ENCODE measurements around the gene MYL11. TPM values are rescaled to one million over a fixed set of nuclear protein-coding genes. Genes with fewer than 3 reads are reported as not detected.

The MYL11 gene
- total RNA-seq, 2 experiments from 2014 or later: 1.2 TPM; not detected in 1

- Mint-ChIP-seq H3K4me1 (peaks cover 54% of the 10 kb centered on the region), H3K27ac (peak overlapping the region; percentile 93)
- DNase-seq: no peak
Observed at GRCh38 chr16:30356401-30357084, 18.1 kb upstream of the MYL11 start.

GRCh38 chr16:30357085-30357714 lies 17.4 kb upstream of the MYL11 start:
- Mint-ChIP-seq H3K27ac (peak overlapping the region; percentile 93), H3K9me3 (no peaks in the 10 kb centered on the region), H3K4me3 (peak overlapping the region; percentile 4), H3K36me3 (ENCODE audit: low read depth) (peaks cover 68% of the 10 kb centered on the region), H3K4me1 (peaks cover 50% of the 10 kb centered on the region), H3K27me3 (no peaks in the 10 kb centered on the region)
- ChIA-PET CTCF (interaction anchor here (0.8 to 1.5 kb wide), 3 partner anchors 10 to 52 kb away, joined by 5 to 9 read pairs (median 6); no protein-coding TSS in a partner anchor), POLR2A (interaction anchor here (0.7 to 8.3 kb wide), 7 partner anchors 8 to 174 kb away, joined by 3 to 83 read pairs (median 5); partner anchors contain the start of genes CORO1A, SEPTIN1 and TBC1D10B)
- DNase-seq: no peak

More at GRCh38 chr16:30356401-30357084, 18.1 kb upstream of the MYL11 start:
- H3K4me3 Mint-ChIP-seq: peak overlapping the region; percentile 90
- no peaks in the 10 kb centered on the region for H3K27me3 Mint-ChIP-seq
- ChIA-PET POLR2A (interaction anchor here (0.7 to 8.3 kb wide), 9 partner anchors 8 to 173 kb away, joined by 3 to 83 read pairs (median 5); partner anchors contain the start of genes CORO1A, SEPTIN1, TBC1D10B and ZNF48), CTCF (interaction anchor here (0.8 to 1.5 kb wide), 3 partner anchors 11 to 53 kb away, joined by 5 to 9 read pairs (median 6); no protein-coding TSS in a partner anchor)
- no peaks in the 10 kb centered on the region for H3K9me3 Mint-ChIP-seq
- H3K36me3 Mint-ChIP-seq (ENCODE audit: low read depth): peaks cover 72% of the 10 kb centered on the region

- CTCF ChIA-PET: no interaction called here
- POLR2A ChIA-PET: interaction anchor here (1.3 to 8.3 kb wide), 2 partner anchors 12 to 22 kb away, joined by 5 to 83 read pairs; partner anchors contain the start of gene TBC1D10B
Observed at GRCh38 chr16:30357715-30358576, 16.7 kb upstream of the MYL11 start.

GRCh38 chr16:30358577-30358936 lies 16.0 kb upstream of the MYL11 start:
- H3K27me3 Mint-ChIP-seq: no peaks in the 10 kb centered on the region
- H3K4me1 Mint-ChIP-seq: peaks cover 46% of the 10 kb centered on the region
- no peak overlapping the region for H3K4me3 Mint-ChIP-seq
- peaks cover 68% of the 10 kb centered on the region for H3K36me3 Mint-ChIP-seq (ENCODE audit: low read depth)
- H3K27ac Mint-ChIP-seq: no peak overlapping the region
- H3K9me3 Mint-ChIP-seq: no peaks in the 10 kb centered on the region
- ChIA-PET POLR2A (interaction anchor here (8.3 kb wide), 1 partner anchor 11 kb away, joined by 83 read pairs; the partner anchor contains the start of gene TBC1D10B), CTCF (interaction anchor here (1.3 kb wide), 1 partner anchor 11 kb away, joined by 3 read pairs; no protein-coding TSS in a partner anchor)
- no peak for DNase-seq

More at GRCh38 chr16:30357715-30358576, 16.7 kb upstream of the MYL11 start:
- peak overlapping the region; percentile 53 for H3K27ac Mint-ChIP-seq
- peaks cover 67% of the 10 kb centered on the region for H3K36me3 Mint-ChIP-seq (ENCODE audit: low read depth)
- no peaks in the 10 kb centered on the region for H3K9me3 Mint-ChIP-seq
- H3K4me3 Mint-ChIP-seq: no peak overlapping the region
- DNase-seq: no peak
- H3K4me1 Mint-ChIP-seq: peaks cover 46% of the 10 kb centered on the region
- H3K27me3 Mint-ChIP-seq: no peaks in the 10 kb centered on the region

GRCh38 chr16:30358990-30359870 lies 15.4 kb upstream of the MYL11 start:
- Mint-ChIP-seq H3K9me3 (no peaks in the 10 kb centered on the region), H3K4me1 (peaks cover 40% of the 10 kb centered on the region), H3K27ac (no peak overlapping the region), H3K27me3 (no peaks in the 10 kb centered on the region), H3K4me3 (no peak overlapping the region), H3K36me3 (ENCODE audit: low read depth) (peaks cover 66% of the 10 kb centered on the region)
- ChIA-PET POLR2A (interaction anchor here (8.3 kb wide), 1 partner anchor 10 kb away, joined by 83 read pairs; the partner anchor contains the start of gene TBC1D10B), CTCF (interaction anchor here (1.3 kb wide), 1 partner anchor 10 kb away, joined by 3 read pairs; no protein-coding TSS in a partner anchor)
- DNase-seq: no peak

- POLR2A ChIA-PET: interaction anchor here (8.3 kb wide), 1 partner anchor 10 kb away, joined by 83 read pairs; the partner anchor contains the start of gene TBC1D10B
Observed at GRCh38 chr16:30359871-30360170, 14.8 kb upstream of the MYL11 start.

GRCh38 chr16:30361180-30361579 lies 13.4 kb upstream of the MYL11 start:
- POLR2A ChIA-PET: no interaction called here
- no peak for DNase-seq
- CTCF ChIA-PET: interaction anchor here (1.3 kb wide), 1 partner anchor 48 kb away, joined by 3 read pairs; no protein-coding TSS in a partner anchor
- no peaks in the 10 kb centered on the region for H3K9me3 Mint-ChIP-seq
- H3K4me1 Mint-ChIP-seq: peaks cover 38% of the 10 kb centered on the region
- no peak overlapping the region for H3K4me3 Mint-ChIP-seq
- peaks cover 75% of the 10 kb centered on the region for H3K36me3 Mint-ChIP-seq (ENCODE audit: low read depth)
- H3K27me3 Mint-ChIP-seq: no peaks in the 10 kb centered on the region
- H3K27ac Mint-ChIP-seq: peak overlapping the region; percentile 61

More at GRCh38 chr16:30359871-30360170, 14.8 kb upstream of the MYL11 start:
- no peak overlapping the region for H3K27ac Mint-ChIP-seq
- H3K4me3 Mint-ChIP-seq: no peak overlapping the region
- CTCF ChIA-PET: interaction anchor here (1.3 kb wide), 2 partner anchors 10 to 50 kb away, joined by 3 read pairs; no protein-coding TSS in a partner anchor
- peaks cover 41% of the 10 kb centered on the region for H3K4me1 Mint-ChIP-seq
- peaks cover 67% of the 10 kb centered on the region for H3K36me3 Mint-ChIP-seq (ENCODE audit: low read depth)
- no peak for DNase-seq
- H3K9me3 Mint-ChIP-seq: no peaks in the 10 kb centered on the region
- no peaks in the 10 kb centered on the region for H3K27me3 Mint-ChIP-seq

- CTCF ChIA-PET: interaction anchor here (1.1 to 1.7 kb wide), 2 partner anchors 45 to 65 kb away, joined by 3 to 4 read pairs; partner anchors contain the start of gene DCTPP1
- POLR2A ChIA-PET: interaction anchor here (1.2 to 2.9 kb wide), 3 partner anchors 10 to 1391 kb away, joined by 3 to 14 read pairs (median 4); partner anchors contain the start of genes CD2BP2 and SEPTIN1
- Mint-ChIP-seq H3K27ac (no peak overlapping the region), H3K27me3 (no peaks in the 10 kb centered on the region), H3K9me3 (no peaks in the 10 kb centered on the region), H3K36me3 (ENCODE audit: low read depth) (peaks cover 74% of the 10 kb centered on the region), H3K4me1 (peaks cover 43% of the 10 kb centered on the region), H3K4me3 (no peak overlapping the region)
- no peak for DNase-seq
Observed at GRCh38 chr16:30365200-30365599, 9.4 kb upstream of the MYL11 start.

- ChIA-PET CTCF (no interaction called here), POLR2A (interaction anchor here (1.1 to 5.8 kb wide), 2 partner anchors 10 to 16 kb away, joined by 3 to 83 read pairs; partner anchors contain the start of genes CD2BP2 and SEPTIN1)
- Mint-ChIP-seq H3K9me3 (no peaks in the 10 kb centered on the region), H3K27me3 (no peaks in the 10 kb centered on the region), H3K4me3 (peak overlapping the region; percentile 86), H3K27ac (no peak overlapping the region), H3K36me3 (ENCODE audit: low read depth) (peaks cover 64% of the 10 kb centered on the region), H3K4me1 (peaks cover 50% of the 10 kb centered on the region)
- DNase-seq: no peak
Observed at GRCh38 chr16:30366511-30366910, 8.1 kb upstream of the MYL11 start.

GRCh38 chr16:30367349-30368009 lies 7.1 kb upstream of the MYL11 start:
- peaks cover 54% of the 10 kb centered on the region for H3K4me1 Mint-ChIP-seq
- ChIA-PET POLR2A (interaction anchor here (1.1 to 5.8 kb wide), 3 partner anchors 11 to 275 kb away, joined by 3 to 83 read pairs (median 4); partner anchors contain the start of genes CD2BP2, SEPTIN1 and TBX6), CTCF (interaction anchor here (0.6 to 1.3 kb wide), 3 partner anchors 10 to 213 kb away, joined by 3 to 5 read pairs (median 5); no protein-coding TSS in a partner anchor)
- H3K4me3 Mint-ChIP-seq: peak overlapping the region; percentile 86
- H3K9me3 Mint-ChIP-seq: no peaks in the 10 kb centered on the region
- peaks cover 58% of the 10 kb centered on the region for H3K36me3 Mint-ChIP-seq (ENCODE audit: low read depth)
- no peaks in the 10 kb centered on the region for H3K27me3 Mint-ChIP-seq
- DNase-seq: no peak
- H3K27ac Mint-ChIP-seq: peak overlapping the region; percentile 66
